Measurements from ENCODE around the gene RNU1-4.
A peak's percentile ranks its signal among the peaks of the same experiment; 100 is the strongest.
"Not testable (repeated sequence)": the region's sequence is repeated elsewhere in the genome, so short reads cannot be mapped to it uniquely, and the experiment has no call there.

The RNU1-4 gene

GRCh38 chr1:16699440-16699839 lies 40.9 kb upstream of the RNU1-4 start:
- not testable (repeated sequence) for H3K4me3 ChIP-seq (ENCODE audit: low read depth, low read length); H3K18ac ChIP-seq (ENCODE audit: low read length); H3K79me1 ChIP-seq (ENCODE audit: low read length); H3K4ac ChIP-seq (ENCODE audit: low read depth, low read length); H3K14ac ChIP-seq (ENCODE audit: low read length); H2AK5ac ChIP-seq (ENCODE audit: low read length); H3K36me3 ChIP-seq (ENCODE audit: control insufficient read depth in 1 of 2, insufficient read depth in 2 of 2, low read length in 2 of 2); H3K27me3 ChIP-seq (ENCODE audit: insufficient read depth, low read length); H3K9me3 ChIP-seq (ENCODE audit: insufficient read depth, low read depth, low read length); H2BK5ac ChIP-seq (ENCODE audit: low read depth, low read length, poor library complexity); H4K8ac ChIP-seq (ENCODE audit: low read depth, low read length); H3K4me1 ChIP-seq (ENCODE audit: control insufficient read depth in 1 of 2, insufficient read depth in 2 of 2, low read length in 2 of 2); H2BK12ac ChIP-seq (ENCODE audit: low read length); H3K23ac ChIP-seq (ENCODE audit: low read length); H2BK120ac ChIP-seq (ENCODE audit: insufficient read depth, low read length, poor library complexity); H2AFZ ChIP-seq (ENCODE audit: insufficient read depth, low read length, poor library complexity); H4K91ac ChIP-seq (ENCODE audit: low read depth, low read length); H3K27ac ChIP-seq (ENCODE audit: low read depth, low read length); H3K9ac ChIP-seq (ENCODE audit: low read length); H4K12ac ChIP-seq (ENCODE audit: low read depth, low read length); H3K4me2 ChIP-seq (ENCODE audit: low read length); H3K79me2 ChIP-seq (ENCODE audit: control insufficient read depth, insufficient read depth, low read length, poor library complexity)
- peak in 1 of 2 donors; percentile 0 for DNase-seq
- WGBS (ENCODE audit: extremely low coverage, insufficient coverage, insufficient read length) = no CpG with 5 or more reads among the region's 52 CpGs

- H2AFZ ChIP-seq (ENCODE audit: insufficient read depth, low read length, poor library complexity); H3K4me2 ChIP-seq (ENCODE audit: low read length); H4K8ac ChIP-seq (ENCODE audit: low read depth, low read length); H3K79me2 ChIP-seq (ENCODE audit: control insufficient read depth, insufficient read depth, low read length, poor library complexity); H3K4me3 ChIP-seq (ENCODE audit: low read depth, low read length); H3K9me3 ChIP-seq (ENCODE audit: insufficient read depth, low read depth, low read length); H3K27me3 ChIP-seq (ENCODE audit: insufficient read depth, low read length); H2BK5ac ChIP-seq (ENCODE audit: low read depth, low read length, poor library complexity); H3K14ac ChIP-seq (ENCODE audit: low read length); H4K12ac ChIP-seq (ENCODE audit: low read depth, low read length); H2BK12ac ChIP-seq (ENCODE audit: low read length); H3K27ac ChIP-seq (ENCODE audit: low read depth, low read length); DNase-seq; H3K36me3 ChIP-seq (ENCODE audit: control insufficient read depth in 1 of 2, insufficient read depth in 2 of 2, low read length in 2 of 2); H3K79me1 ChIP-seq (ENCODE audit: low read length); H3K23ac ChIP-seq (ENCODE audit: low read length); H3K9ac ChIP-seq (ENCODE audit: low read length); H3K4ac ChIP-seq (ENCODE audit: low read depth, low read length); H3K18ac ChIP-seq (ENCODE audit: low read length); H2BK120ac ChIP-seq (ENCODE audit: insufficient read depth, low read length, poor library complexity); H2AK5ac ChIP-seq (ENCODE audit: low read length); H4K91ac ChIP-seq (ENCODE audit: low read depth, low read length); H3K4me1 ChIP-seq (ENCODE audit: control insufficient read depth in 1 of 2, insufficient read depth in 2 of 2, low read length in 2 of 2): not testable (repeated sequence)
- WGBS (ENCODE audit: extremely low coverage, insufficient coverage, insufficient read length) = no CpG with 5 or more reads among the region's 57 CpGs
These were observed 40.0 kb upstream of the RNU1-4 start for GRCh38 chr1:16700138-16700895.

GRCh38 chr1:16701189-16701588 lies 39.1 kb upstream of the RNU1-4 start:
- not testable (repeated sequence) for H2AFZ ChIP-seq (ENCODE audit: insufficient read depth, low read length, poor library complexity); H3K27me3 ChIP-seq (ENCODE audit: insufficient read depth, low read length); H3K79me2 ChIP-seq (ENCODE audit: control insufficient read depth, insufficient read depth, low read length, poor library complexity); H3K79me1 ChIP-seq (ENCODE audit: low read length); H2BK120ac ChIP-seq (ENCODE audit: insufficient read depth, low read length, poor library complexity); H3K23ac ChIP-seq (ENCODE audit: low read length); H3K4ac ChIP-seq (ENCODE audit: low read depth, low read length); H3K27ac ChIP-seq (ENCODE audit: low read depth, low read length); H4K12ac ChIP-seq (ENCODE audit: low read depth, low read length); H3K14ac ChIP-seq (ENCODE audit: low read length); H3K18ac ChIP-seq (ENCODE audit: low read length); H4K91ac ChIP-seq (ENCODE audit: low read depth, low read length); H3K4me2 ChIP-seq (ENCODE audit: low read length); H3K4me1 ChIP-seq (ENCODE audit: control insufficient read depth in 1 of 2, insufficient read depth in 2 of 2, low read length in 2 of 2); H2BK12ac ChIP-seq (ENCODE audit: low read length); H3K9me3 ChIP-seq (ENCODE audit: insufficient read depth, low read depth, low read length); H3K4me3 ChIP-seq (ENCODE audit: low read depth, low read length); H2BK5ac ChIP-seq (ENCODE audit: low read depth, low read length, poor library complexity); H3K9ac ChIP-seq (ENCODE audit: low read length); H4K8ac ChIP-seq (ENCODE audit: low read depth, low read length); H2AK5ac ChIP-seq (ENCODE audit: low read length); H3K36me3 ChIP-seq (ENCODE audit: control insufficient read depth in 1 of 2, insufficient read depth in 2 of 2, low read length in 2 of 2); DNase-seq
- no CpG with 5 or more reads among the region's 37 CpGs for WGBS (ENCODE audit: extremely low coverage, insufficient coverage, insufficient read length)

- not testable (repeated sequence) for H4K12ac ChIP-seq (ENCODE audit: low read depth, low read length); H3K14ac ChIP-seq (ENCODE audit: low read length)
These were observed 38.0 kb upstream of the RNU1-4 start for GRCh38 chr1:16702280-16702679.

More at GRCh38 chr1:16702280-16702679, 38.0 kb upstream of the RNU1-4 start:
- not testable (repeated sequence) for H3K4me3 ChIP-seq (ENCODE audit: low read depth, low read length); H3K79me1 ChIP-seq (ENCODE audit: low read length); H3K4me1 ChIP-seq (ENCODE audit: control insufficient read depth in 1 of 2, insufficient read depth in 2 of 2, low read length in 2 of 2); H2BK5ac ChIP-seq (ENCODE audit: low read depth, low read length, poor library complexity); H3K9ac ChIP-seq (ENCODE audit: low read length); H2BK120ac ChIP-seq (ENCODE audit: insufficient read depth, low read length, poor library complexity); H3K23ac ChIP-seq (ENCODE audit: low read length); H4K8ac ChIP-seq (ENCODE audit: low read depth, low read length); H2AFZ ChIP-seq (ENCODE audit: insufficient read depth, low read length, poor library complexity); H3K27ac ChIP-seq (ENCODE audit: low read depth, low read length); H3K27me3 ChIP-seq (ENCODE audit: insufficient read depth, low read length); H2BK12ac ChIP-seq (ENCODE audit: low read length); H3K9me3 ChIP-seq (ENCODE audit: insufficient read depth, low read depth, low read length); H3K4me2 ChIP-seq (ENCODE audit: low read length); H3K79me2 ChIP-seq (ENCODE audit: control insufficient read depth, insufficient read depth, low read length, poor library complexity); H4K91ac ChIP-seq (ENCODE audit: low read depth, low read length); H3K4ac ChIP-seq (ENCODE audit: low read depth, low read length); H3K36me3 ChIP-seq (ENCODE audit: control insufficient read depth in 1 of 2, insufficient read depth in 2 of 2, low read length in 2 of 2); H2AK5ac ChIP-seq (ENCODE audit: low read length); DNase-seq; H3K18ac ChIP-seq (ENCODE audit: low read length)
- WGBS (ENCODE audit: extremely low coverage, insufficient coverage, insufficient read length) = no CpG with 5 or more reads among the region's 5 CpGs
